Sigmoid colon (tissue), 7 donors: ENCODE results near the gene GPRASP3. TPM values are rescaled to one million over a fixed set of nuclear protein-coding genes. Genes with fewer than 3 reads are reported as not detected.
A peak's percentile ranks its signal among the peaks of the same experiment; 100 is the strongest.

Source experiments
- DNase-seq: peaks from one replicate; pipeline ENCODE4 v3.0.0-alpha.2; 2019
- H3K27ac ChIP-seq, 4 donors: fragments of 200-600 bp; sonication (generic); one replicate each; pipeline ENCODE4 v1.5.1; 2016 to 2019; ENCODE audit warnings: mild to moderate bottlenecking in 1 of 4
- H3K27me3 ChIP-seq, 3 donors: fragments of 200-600 bp; sonication (generic); one replicate each; pipeline ENCODE4 v1.5.1; 2019; ENCODE audit warnings: mild to moderate bottlenecking in 1 of 3
- H3K36me3 ChIP-seq, 4 donors: fragments of 200-600 bp; sonication (generic); one replicate each; pipeline ENCODE4 v1.5.1; 2016 to 2019
- H3K4me1 ChIP-seq, 4 donors: fragments of 200-600 bp; sonication (generic); one replicate each; pipeline ENCODE4 v1.5.1; 2017 to 2019
- H3K4me3 ChIP-seq, 4 donors: fragments of 200-600 bp; sonication (generic); one replicate each; pipeline ENCODE4 v1.5.1; 2017 to 2019; ENCODE audit warnings: mild to moderate bottlenecking in 2 of 4, moderate library complexity in 1 of 4
- H3K9me3 ChIP-seq, 4 donors: fragments of 200-600 bp in 3 of 4; sonication (generic) in 3 of 4; one replicate each; pipeline versions ENCODE4 v1.5.1 to v1.6.1; 2013 to 2019
- EP300 ChIP-seq, 4 donors: sonication (generic); formaldehyde crosslinking; IDR thresholded peaks; one replicate each; pipeline ENCODE4 v1.6.1; 2017; ENCODE audit warnings: antibody characterized with exemption in 4 of 4
- POLR2A ChIP-seq, 2 donors: fragments of 450-650 bp; IDR thresholded peaks; one replicate each; pipeline ENCODE4 v1.6.1; 2016; ENCODE audit warnings: antibody characterized with exemption in 2 of 2, mild to moderate bottlenecking in 2 of 2, moderate library complexity in 2 of 2
- POLR2AphosphoS5 ChIP-seq, 4 donors: sonication (generic); formaldehyde crosslinking; IDR thresholded peaks; one replicate each; pipeline ENCODE4 v1.6.1; 2017; ENCODE audit warnings: antibody characterized with exemption in 4 of 4
- WGBS, 2 donors: extraction: QIAGEN DNeasy Blood & Tissue Kit; methylation state at CpG; one replicate each; pipeline ENCODE4 v1.1.7; 2013; 5-methylcytosine and 5-hydroxymethylcytosine counted together
- intact Hi-C: fragments of 100-400 bp; cut with DNase I; formaldehyde crosslinking; loops from one replicate; pipeline ENCODE4 v1.15.1; 2023
- polyA plus RNA-seq, 3 donors: library from polyadenylated mRNA; stranded (reverse); fragments of 200-250 nt; gene quantifications; one replicate each; pipeline ENCODE4 v1.2.3, GENCODE V29; 2013
- total RNA-seq, 4 donors: library from RNA; depleted of rRNA; stranded (reverse); fragments of >200 nt; gene quantifications; one replicate each; pipeline ENCODE4 v1.1.0, GENCODE V29; 2016
- TF ChIP-seq, protein P1 (sequence below), 4 experiments: fragments of 450-650 bp in 3 of 4; fragments of 200-600 bp in 1 of 4; IDR thresholded peaks; one replicate each; pipeline ENCODE4 v1.5.1; 2016 to 2019; ENCODE audit warnings: antibody characterized with exemption in 4 of 4, mild to moderate bottlenecking in 3 of 4, moderate library complexity in 2 of 4
- donor health status: healthy with polysubstance abuse.
- donor health status: Bipolar disorder and iron deficiency.
- donor health status: healthy.

The GPRASP3 gene
- total and polyA plus RNA-seq, 7 donors, result 0.60 to 8.6 (median 4.5) TPM

DNA sequence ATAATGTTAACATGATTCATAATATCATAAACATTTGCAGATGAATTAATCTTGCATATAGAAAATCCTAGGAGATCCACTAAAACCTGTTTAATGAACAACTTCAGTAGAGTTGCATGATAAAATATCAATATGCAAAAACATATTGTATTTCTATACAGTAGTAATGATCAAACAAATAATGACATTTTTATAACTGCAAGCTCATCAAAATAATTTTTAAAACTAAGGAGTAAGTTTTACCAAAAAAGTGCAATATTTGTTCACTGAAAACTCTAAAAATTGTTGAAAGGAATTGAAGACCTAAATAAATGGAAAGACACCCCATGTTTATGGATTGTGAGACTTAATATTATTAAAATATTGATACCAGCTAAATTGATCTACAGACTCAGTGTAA, 24.2 kb upstream of the GPRASP3 start:
- Histone ChIP-seq H3K27ac (no peak overlapping the region), H3K36me3 (no peaks in the 10 kb centered on the region), H3K4me3 (no peak overlapping the region), H3K27me3 (no peaks in the 10 kb centered on the region), H3K4me1 (no peaks in the 10 kb centered on the region), H3K9me3 (no peaks in the 10 kb centered on the region)
- intact Hi-C loops, result no loop called here
- DNase-seq, result no peak
- no peak for TF ChIP-seq POLR2A (IDR thresholded peaks at IDR 0.05)
- TF ChIP-seq POLR2AphosphoS5 (IDR thresholded peaks at IDR 0.05), result no peak
- TF ChIP-seq, protein P1, sequence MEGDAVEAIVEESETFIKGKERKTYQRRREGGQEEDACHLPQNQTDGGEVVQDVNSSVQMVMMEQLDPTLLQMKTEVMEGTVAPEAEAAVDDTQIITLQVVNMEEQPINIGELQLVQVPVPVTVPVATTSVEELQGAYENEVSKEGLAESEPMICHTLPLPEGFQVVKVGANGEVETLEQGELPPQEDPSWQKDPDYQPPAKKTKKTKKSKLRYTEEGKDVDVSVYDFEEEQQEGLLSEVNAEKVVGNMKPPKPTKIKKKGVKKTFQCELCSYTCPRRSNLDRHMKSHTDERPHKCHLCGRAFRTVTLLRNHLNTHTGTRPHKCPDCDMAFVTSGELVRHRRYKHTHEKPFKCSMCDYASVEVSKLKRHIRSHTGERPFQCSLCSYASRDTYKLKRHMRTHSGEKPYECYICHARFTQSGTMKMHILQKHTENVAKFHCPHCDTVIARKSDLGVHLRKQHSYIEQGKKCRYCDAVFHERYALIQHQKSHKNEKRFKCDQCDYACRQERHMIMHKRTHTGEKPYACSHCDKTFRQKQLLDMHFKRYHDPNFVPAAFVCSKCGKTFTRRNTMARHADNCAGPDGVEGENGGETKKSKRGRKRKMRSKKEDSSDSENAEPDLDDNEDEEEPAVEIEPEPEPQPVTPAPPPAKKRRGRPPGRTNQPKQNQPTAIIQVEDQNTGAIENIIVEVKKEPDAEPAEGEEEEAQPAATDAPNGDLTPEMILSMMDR (IDR thresholded peaks at IDR 0.05), result no peak
- TF ChIP-seq EP300 (IDR thresholded peaks at IDR 0.05), result no peak

DNA sequence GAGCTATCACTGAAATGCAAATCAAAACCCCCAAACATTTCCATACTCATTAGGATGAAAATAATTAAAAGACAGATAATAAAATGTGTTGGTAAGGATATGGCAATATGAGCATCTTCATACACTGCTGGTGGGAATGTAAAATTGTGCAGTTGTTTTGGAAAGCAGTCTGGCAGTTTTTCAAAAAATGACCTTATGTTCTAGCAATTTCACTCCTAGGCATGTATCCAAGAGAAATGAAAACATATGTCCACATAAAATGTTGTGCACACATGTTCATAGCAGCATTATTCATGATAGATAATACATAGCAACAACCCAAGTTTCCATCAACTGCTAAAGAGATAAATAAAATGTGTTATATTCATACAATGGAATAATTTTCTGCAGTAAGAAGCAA, 23.0 kb upstream of the GPRASP3 start:
- no peak for TF ChIP-seq POLR2AphosphoS5 (IDR thresholded peaks at IDR 0.05)
- TF ChIP-seq, protein P1 (IDR thresholded peaks at IDR 0.05), result no peak
- no peak for TF ChIP-seq POLR2A (IDR thresholded peaks at IDR 0.05)
- TF ChIP-seq EP300 (IDR thresholded peaks at IDR 0.05), result no peak
- no peaks in the 10 kb centered on the region for H3K4me1 ChIP-seq
- DNase-seq, result no peak
- intact Hi-C loops, result no loop called here
- no peaks in the 10 kb centered on the region for H3K27me3 ChIP-seq
- H3K36me3 ChIP-seq, result no peaks in the 10 kb centered on the region
- no peaks in the 10 kb centered on the region for H3K9me3 ChIP-seq
- no peak overlapping the region for H3K27ac ChIP-seq
- no peak overlapping the region for H3K4me3 ChIP-seq

DNA sequence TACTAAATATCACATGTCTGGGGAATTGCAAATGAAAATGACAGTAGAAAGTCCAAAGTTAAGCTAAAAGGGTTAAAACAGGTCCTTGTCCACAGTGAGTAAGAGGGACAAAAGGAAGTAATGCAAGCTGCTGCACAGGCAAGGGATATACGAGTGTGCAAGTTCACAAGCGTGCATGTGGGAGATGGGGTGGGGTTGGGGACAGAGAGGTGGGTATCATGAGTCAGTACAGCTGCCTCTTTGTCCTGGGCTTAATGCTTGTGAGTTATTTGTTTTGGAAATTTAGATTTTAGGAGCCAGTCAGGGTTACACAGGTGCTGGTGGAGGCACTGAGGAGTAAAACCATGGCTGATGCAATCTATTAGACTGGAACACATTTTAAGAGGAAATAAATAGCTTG, 11.6 kb upstream of the GPRASP3 start:
- peaks cover 0 to 6% (median 2%) of the 10 kb centered on the region in 4 donors for H3K4me1 ChIP-seq
- no peak overlapping the region for H3K4me3 ChIP-seq
- H3K9me3 ChIP-seq, result no peaks in the 10 kb centered on the region
- DNase-seq, result no peak
- no peaks in the 10 kb centered on the region for H3K36me3 ChIP-seq
- no peak overlapping the region for H3K27ac ChIP-seq
- H3K27me3 ChIP-seq, result peaks cover 0 to 2% (median 0%) of the 10 kb centered on the region in 3 donors
- TF ChIP-seq, protein P1 (IDR thresholded peaks at IDR 0.05), result no peak
- TF ChIP-seq EP300 (IDR thresholded peaks at IDR 0.05), result no peak
- no peak for TF ChIP-seq POLR2AphosphoS5 (IDR thresholded peaks at IDR 0.05)
- no peak for TF ChIP-seq POLR2A (IDR thresholded peaks at IDR 0.05)
- 49 to 51% methylated on average over 2 of the region's 2 CpGs for WGBS, 2 donors
- intact Hi-C loops, result no loop called here

DNA sequence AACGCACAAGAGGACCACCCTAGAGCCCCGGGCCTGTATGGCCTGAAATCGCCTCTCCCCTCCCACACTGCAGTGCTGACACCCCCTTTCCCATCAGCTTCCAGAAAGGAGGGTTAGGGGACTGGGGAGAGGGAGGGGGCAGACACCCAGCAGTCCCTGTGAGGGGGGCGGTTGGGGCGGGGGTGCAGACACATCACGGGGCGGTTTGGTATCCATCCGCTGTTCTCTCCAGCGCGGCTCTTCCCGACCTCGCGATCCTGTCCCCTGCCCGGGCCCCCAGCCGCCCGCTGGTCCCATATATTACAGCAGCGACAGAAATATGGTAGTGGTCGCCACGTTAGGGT, 8.7 kb upstream of the GPRASP3 start:
- peak overlapping the region; percentile 56 to 75 (median 60) for H3K4me3 ChIP-seq
- DNase-seq, result no peak
- peaks cover 0 to 6% (median 2%) of the 10 kb centered on the region in 4 donors for H3K4me1 ChIP-seq
- peaks cover 0 to 2% (median 0%) of the 10 kb centered on the region in 3 donors for H3K27me3 ChIP-seq
- 8 to 12% methylated on average over 19 of the region's 19 CpGs for WGBS, 2 donors
- no peak for TF ChIP-seq EP300 (IDR thresholded peaks at IDR 0.05)
- TF ChIP-seq POLR2AphosphoS5 (IDR thresholded peaks at IDR 0.05), result no peak
- TF ChIP-seq, protein P1 (IDR thresholded peaks at IDR 0.05), result no peak
- no peak for TF ChIP-seq POLR2A (IDR thresholded peaks at IDR 0.05)
- H3K9me3 ChIP-seq, result no peaks in the 10 kb centered on the region
- intact Hi-C loops, result loop anchor here (2.0 kb wide), 3 partner anchors 55 to 113 kb away; partner anchors contain the start of genes ARMCX5 and GPRASP1
- no peaks in the 10 kb centered on the region for H3K36me3 ChIP-seq
- H3K27ac ChIP-seq, result peak overlapping the region in 2 of 4 donors; percentile 82 to 92
